Astrocyte (in vitro differentiated cells and primary cell): ENCODE measurements around the gene TLNRD1. TPM values are rescaled to one million over a fixed set of nuclear protein-coding genes. Genes with fewer than 3 reads are reported as not detected.
A peak's percentile ranks its signal among the peaks of the same experiment; 100 is the strongest.

Source experiments
- DNase-seq: peaks from one replicate; pipeline ENCODE4 v3.0.0-alpha.2; 2010; ENCODE audit warnings: low read depth
- FAIRE-seq: peaks from 2 replicates; lab custom pipeline; 2011; peaks lifted over from hg19 to GRCh38; lab: Jason Lieb, UNC
- H2AFZ ChIP-seq: 2 replicates; pipeline ENCODE4 v1.6.0; 2012; ENCODE audit warnings: low read depth, low read length, inconsistent platforms
- H3K27ac ChIP-seq: 2 replicates; pipeline ENCODE4 v1.5.1; 2011; ENCODE audit warnings: low read depth, low read length, inconsistent platforms
- H3K27me3 ChIP-seq: 2 replicates; pipeline ENCODE4 v1.6.0; 2011; ENCODE audit warnings: low read length, inconsistent platforms; ENCODE audit not compliant: insufficient read depth
- H3K36me3 ChIP-seq: 2 replicates; pipeline ENCODE4 v1.5.1; 2011; ENCODE audit warnings: low read length, inconsistent platforms; ENCODE audit not compliant: insufficient read depth
- H3K4me1 ChIP-seq: 2 replicates; pipeline ENCODE4 v1.5.1; 2011; ENCODE audit warnings: low read length, inconsistent platforms; ENCODE audit not compliant: insufficient read depth
- H3K4me2 ChIP-seq: 2 replicates; pipeline ENCODE4 v1.6.0; 2012; ENCODE audit warnings: low read length, inconsistent platforms
- H3K4me3 ChIP-seq: 2 replicates; pipeline ENCODE4 v1.5.1; 2011; ENCODE audit warnings: low read depth, mild to moderate bottlenecking, low read length, inconsistent platforms; ENCODE audit not compliant: insufficient read depth
- H3K79me2 ChIP-seq: 2 replicates; pipeline ENCODE4 v1.6.0; 2012; ENCODE audit warnings: mild to moderate bottlenecking, low read length, inconsistent platforms; ENCODE audit not compliant: insufficient read depth
- H3K9ac ChIP-seq: 2 replicates; pipeline ENCODE4 v1.6.0; 2012; ENCODE audit warnings: mild to moderate bottlenecking, low read length, inconsistent platforms
- H3K9me3 ChIP-seq: 2 replicates; pipeline ENCODE4 v1.5.1; 2012; ENCODE audit warnings: low read depth, mild to moderate bottlenecking, low read length, inconsistent platforms; ENCODE audit not compliant: insufficient read depth
- H4K20me1 ChIP-seq: 2 replicates; pipeline ENCODE4 v1.6.0; 2012; ENCODE audit warnings: low read length, inconsistent platforms; ENCODE audit not compliant: insufficient read depth
- H3K27ac Mint-ChIP-seq: one replicate; pipeline ENCODE4 v1.8.0; 2021; ENCODE audit warnings: mild to moderate bottlenecking, mixed read lengths; ENCODE audit not compliant: unreplicated experiment
- H3K27me3 Mint-ChIP-seq: one replicate; pipeline ENCODE4 v1.8.0; 2021; ENCODE audit warnings: low read depth, mixed read lengths; ENCODE audit not compliant: unreplicated experiment
- H3K36me3 Mint-ChIP-seq: one replicate; pipeline ENCODE4 v1.8.0; 2021; ENCODE audit warnings: low read depth, mixed read lengths; ENCODE audit not compliant: unreplicated experiment
- H3K4me1 Mint-ChIP-seq: one replicate; pipeline ENCODE4 v1.8.0; 2021; ENCODE audit warnings: low read depth, mixed read lengths; ENCODE audit not compliant: unreplicated experiment
- H3K4me3 Mint-ChIP-seq: one replicate; pipeline ENCODE4 v1.8.0; 2021; ENCODE audit warnings: mild to moderate bottlenecking, moderate library complexity, mixed read lengths; ENCODE audit not compliant: unreplicated experiment
- H3K9me3 Mint-ChIP-seq: one replicate; pipeline ENCODE4 v1.8.0; 2021; ENCODE audit warnings: mild to moderate bottlenecking, mixed read lengths; ENCODE audit not compliant: unreplicated experiment
- CTCF ChIP-seq: IDR thresholded peaks from 2 replicates; pipeline ENCODE4 v1.5.1; 2011; ENCODE audit warnings: low read depth, mild to moderate bottlenecking, inconsistent platforms, low read length, moderate library complexity; ENCODE audit not compliant: insufficient read depth
- EZH2 ChIP-seq: IDR thresholded peaks from 2 replicates; pipeline ENCODE4 v1.6.1; 2012; ENCODE audit warnings: mild to moderate bottlenecking, low read length, inconsistent platforms; ENCODE audit not compliant: insufficient read depth
- total RNA-seq: library from RNA; stranded (reverse); gene quantifications from 2 replicates; pipeline ENCODE4 v1.2.1, GENCODE V29; 2021

The TLNRD1 gene
- total RNA-seq, 1 donor from 2014 or later: 24.2 TPM

- Histone ChIP-seq H3K9ac (peak overlapping the region; percentile 93), H3K36me3 (no peaks in the 10 kb centered on the region), H4K20me1 (peaks cover 47% of the 10 kb centered on the region), H3K79me2 (peaks cover 62% of the 10 kb centered on the region), H3K27ac (no peak overlapping the region), H2AFZ (no peak overlapping the region), H3K4me2 (peak overlapping the region; percentile 97), H3K9me3 (no peaks in the 10 kb centered on the region), H3K4me1 (peaks cover 17% of the 10 kb centered on the region), H3K4me3 (peak overlapping the region; percentile 98), H3K27me3 (no peaks in the 10 kb centered on the region)
- TF ChIP-seq EZH2 (no peak), CTCF (no peak)
- Mint-ChIP-seq H3K9me3 (no peaks in the 10 kb centered on the region), H3K27ac (peak overlapping the region; percentile 60), H3K36me3 (no peaks in the 10 kb centered on the region), H3K4me3 (peak overlapping the region; percentile 100), H3K4me1 (peaks cover 15% of the 10 kb centered on the region), H3K27me3 (no peaks in the 10 kb centered on the region)
- FAIRE-seq (no peak), DNase-seq (no peak)
Measured at GRCh38 chr15:80988148-80988796, 12.5 kb upstream of the TLNRD1 start.

- peak overlapping the region; percentile 83 for H3K27ac ChIP-seq
- Mint-ChIP-seq H3K4me1 (peaks cover 15% of the 10 kb centered on the region), H3K9me3 (no peaks in the 10 kb centered on the region), H3K27me3 (no peaks in the 10 kb centered on the region), H3K4me3 (peak overlapping the region; percentile 100), H3K27ac (peak overlapping the region; percentile 93), H3K36me3 (no peaks in the 10 kb centered on the region)
- H4K20me1 ChIP-seq: peaks cover 43% of the 10 kb centered on the region
- no peak for TF ChIP-seq EZH2
- TF ChIP-seq CTCF: no peak
- peaks cover 55% of the 10 kb centered on the region for H3K79me2 ChIP-seq
- DNase-seq (no peak), FAIRE-seq (no peak)
- H3K36me3 ChIP-seq: no peaks in the 10 kb centered on the region
- H3K4me3 ChIP-seq: peak overlapping the region; percentile 98
- peak overlapping the region; percentile 93 for H2AFZ ChIP-seq
- no peaks in the 10 kb centered on the region for H3K27me3 ChIP-seq
- peaks cover 17% of the 10 kb centered on the region for H3K4me1 ChIP-seq
- peak overlapping the region; percentile 97 for H3K4me2 ChIP-seq
- no peaks in the 10 kb centered on the region for H3K9me3 ChIP-seq
- peak overlapping the region; percentile 93 for H3K9ac ChIP-seq
Measured at GRCh38 chr15:80989081-80989517, 11.6 kb upstream of the TLNRD1 start.
